Breast epithelium (tissue), 3 donors: Measurements from ENCODE around the gene WBP1L.
"Not testable (repeated sequence)": the region's sequence is repeated elsewhere in the genome, so short reads cannot be mapped to it uniquely, and the experiment has no call there.

Experiments
- POLR2A ChIP-seq: fragments of 450-650 bp; IDR thresholded peaks from one replicate; pipeline ENCODE4 v1.6.1; 2016; ENCODE audit warnings: antibody characterized with exemption, mild to moderate bottlenecking, moderate library complexity
- POLR2AphosphoS5 ChIP-seq, 3 donors: sonication (generic); formaldehyde crosslinking; IDR thresholded peaks; one replicate each; pipeline ENCODE4 v1.6.1; 2017; ENCODE audit warnings: antibody characterized with exemption in 3 of 3
- TF ChIP-seq, protein P1 (sequence below), 3 donors: fragments of 450-650 bp; IDR thresholded peaks; one replicate each; pipeline ENCODE4 v1.5.1; 2016 to 2017; ENCODE audit warnings: antibody characterized with exemption in 3 of 3, mild to moderate bottlenecking in 3 of 3, moderate library complexity in 3 of 3

DNA sequence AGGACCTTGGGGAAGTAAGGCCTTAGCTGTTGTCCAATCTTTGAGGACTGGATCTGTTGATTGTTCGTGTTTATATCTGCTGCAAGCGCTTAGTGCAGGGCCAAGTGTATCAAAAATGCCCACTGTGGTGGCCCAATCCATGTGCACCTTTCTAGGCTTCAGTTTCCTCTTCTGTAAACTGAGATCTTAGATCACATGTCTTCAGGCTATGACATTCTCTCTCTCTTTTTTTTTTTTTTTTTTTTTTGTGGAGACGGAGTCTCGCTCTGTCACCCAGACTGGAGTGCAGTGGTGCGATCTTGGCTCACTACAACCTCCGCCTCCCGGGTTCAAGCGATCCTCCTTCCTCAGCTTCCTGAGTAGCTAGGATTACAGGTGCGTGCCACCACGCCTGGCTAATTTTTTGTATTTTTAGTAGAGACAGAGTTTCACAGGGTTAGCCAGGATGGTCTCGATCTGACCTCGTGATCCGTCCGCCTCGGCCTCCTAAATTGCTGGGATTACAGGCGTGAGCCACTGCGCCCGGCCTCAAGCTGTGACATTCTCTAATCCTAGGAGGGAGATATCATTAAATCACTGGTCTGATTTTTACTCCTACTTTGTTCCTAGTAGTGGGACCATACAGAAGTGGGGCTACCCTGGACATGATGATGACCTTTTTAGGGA, 26.7 kb upstream of the WBP1L start:
- not testable (repeated sequence) for TF ChIP-seq POLR2A; POLR2AphosphoS5 (IDR thresholded peaks at IDR 0.05)
- TF ChIP-seq, protein P1, sequence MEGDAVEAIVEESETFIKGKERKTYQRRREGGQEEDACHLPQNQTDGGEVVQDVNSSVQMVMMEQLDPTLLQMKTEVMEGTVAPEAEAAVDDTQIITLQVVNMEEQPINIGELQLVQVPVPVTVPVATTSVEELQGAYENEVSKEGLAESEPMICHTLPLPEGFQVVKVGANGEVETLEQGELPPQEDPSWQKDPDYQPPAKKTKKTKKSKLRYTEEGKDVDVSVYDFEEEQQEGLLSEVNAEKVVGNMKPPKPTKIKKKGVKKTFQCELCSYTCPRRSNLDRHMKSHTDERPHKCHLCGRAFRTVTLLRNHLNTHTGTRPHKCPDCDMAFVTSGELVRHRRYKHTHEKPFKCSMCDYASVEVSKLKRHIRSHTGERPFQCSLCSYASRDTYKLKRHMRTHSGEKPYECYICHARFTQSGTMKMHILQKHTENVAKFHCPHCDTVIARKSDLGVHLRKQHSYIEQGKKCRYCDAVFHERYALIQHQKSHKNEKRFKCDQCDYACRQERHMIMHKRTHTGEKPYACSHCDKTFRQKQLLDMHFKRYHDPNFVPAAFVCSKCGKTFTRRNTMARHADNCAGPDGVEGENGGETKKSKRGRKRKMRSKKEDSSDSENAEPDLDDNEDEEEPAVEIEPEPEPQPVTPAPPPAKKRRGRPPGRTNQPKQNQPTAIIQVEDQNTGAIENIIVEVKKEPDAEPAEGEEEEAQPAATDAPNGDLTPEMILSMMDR (IDR thresholded peaks at IDR 0.05): not testable (repeated sequence)
